Psoas muscle (tissue), 8 donors: Measurements from ENCODE around the gene LRRC55. TPM values are rescaled to one million over a fixed set of nuclear protein-coding genes. Genes with fewer than 3 reads are reported as not detected.

Experiments used
- ATAC-seq, 4 donors: fragments of 200-7000 bp; cut with Tn5 transposase; one replicate each; pipeline ENCODE4 v1.9.1; 2020; ENCODE audit warnings: moderate library complexity in 3 of 4, mild to moderate bottlenecking in 2 of 4
- DNase-seq, 2 donors: peaks; one replicate each; pipeline ENCODE4 v3.0.0-alpha.2; 2020
- H3K27ac ChIP-seq: fragments of 200-600 bp; one replicate; pipeline ENCODE4 v1.8.0; 2022
- H3K27me3 ChIP-seq, 3 donors: fragments of 200-600 bp in 1 of 3; one replicate each; pipeline versions ENCODE4 v1.6.1 to v1.8.0; 2013 to 2022; ENCODE audit warnings: low read length in 2 of 3, mild to moderate bottlenecking in 2 of 3, moderate library complexity in 1 of 3; ENCODE audit not compliant: insufficient read depth in 3 of 3
- H3K36me3 ChIP-seq, 2 donors: fragments of 200-600 bp in 1 of 2; one replicate each; pipeline versions ENCODE4 v1.6.1 to v1.8.0; 2013 to 2022; ENCODE audit warnings: low read depth in 1 of 2, mild to moderate bottlenecking in 1 of 2, moderate library complexity in 1 of 2; ENCODE audit not compliant: insufficient read depth in 1 of 2
- H3K4me1 ChIP-seq: fragments of 200-600 bp; one replicate; pipeline ENCODE4 v1.8.0; 2022
- H3K4me3 ChIP-seq: fragments of 200-600 bp; one replicate; pipeline ENCODE4 v1.8.0; 2022; ENCODE audit warnings: mild to moderate bottlenecking
- H3K9me3 ChIP-seq: fragments of 200-600 bp; one replicate; pipeline ENCODE4 v1.8.0; 2022
- CTCF ChIP-seq: fragments of 200-600 bp; IDR thresholded peaks from one replicate; pipeline ENCODE4 v1.8.0; 2022; ENCODE audit warnings: antibody characterized with exemption
- WGBS, 3 donors: extraction: QIAGEN DNeasy Blood & Tissue Kit; methylation state at CpG; one replicate each; pipeline versions ENCODE4 v1.1.6 to v1.1.7; 2013; 5-methylcytosine and 5-hydroxymethylcytosine counted together
- intact Hi-C, 2 donors: fragments of 100-400 bp; cut with DNase I; formaldehyde crosslinking; loops; one replicate each; pipeline versions ENCODE4 v1.11.0 to v1.14.2; 2022
- long read RNA-seq, 2 donors: library from polyadenylated mRNA; unstranded; transcript quantifications; one replicate each; pipeline ENCODE4 v2.0.0, GENCODE V29; 2021
- polyA plus RNA-seq, 3 donors: library from polyadenylated mRNA; stranded (reverse); fragments of 200-250 nt; gene quantifications; one replicate each; pipeline ENCODE4 v1.2.3, GENCODE V29; 2013
- total RNA-seq, 4 donors: library from RNA; stranded (reverse); fragmentation: NEBNext Ultra II Directional in 2 of 4; extraction: Animal tissue kit (Norgen Biotek cat#: 25700) in 2 of 4; gene quantifications; one replicate each; pipeline versions ENCODE4 v1.2.1 to v1.2.4, GENCODE V29; 2021 to 2023
- donor health status: healthy with polysubstance abuse.
- donor health status: DM: no; HTN: no; CAD: no; lungs with moderate emphysema.
- donor health status: Bipolar disorder and iron deficiency.
- donor health status: healthy.
- donor health status: DM: yes; HTN: yes; CAD: no.
- donor health status: DM: no; HTN: no; CAD: no.
- donor health status: DM: no; HTN: no; CAD: no.
- donor health status: DM: yes; HTN: yes; CAD: no.

The LRRC55 gene
- total RNA-seq (under 1 TPM; 0.04 to 0.27 (median 0.08) TPM), polyA plus RNA-seq (under 1 TPM; 0.05 to 0.11 (median 0.07) TPM)
- long read RNA-seq, donor 1, result 0 reads
- long read RNA-seq, donor 2, result 0 reads

GRCh38 chr11:57181678-57182305 lies at the start of gene LRRC55:
Gene LRRC55, plus strand, starts transcription at chr11:57181953. Its CDS starts 70 bp downstream, at chr11:57182023.
- no peak for ATAC-seq
- Histone ChIP-seq H3K27ac (no peak within 1 kb of the TSS), H3K4me1 (no peaks in the 10 kb centered on the region), H3K36me3 (no peaks in the 10 kb centered on the region), H3K27me3 (peaks cover 0 to 7% (median 7%) of the 10 kb centered on the region in 3 donors), H3K4me3 (no peak within 1 kb of the TSS), H3K9me3 (no peaks in the 10 kb centered on the region)
- TF ChIP-seq CTCF, result no peak
- intact Hi-C loops, result no loop called here
- 16 to 40% (median 21%) methylated on average over 15 of the region's 15 CpGs for WGBS, 3 donors
- no peak for DNase-seq

GRCh38 chr11:57133366-57134038 lies 48.3 kb upstream of the LRRC55 start:
- intact Hi-C loops, result loop anchor here in 1 of 2 donors (5.0 kb wide), 2 partner anchors 64 to 291 kb away; no protein-coding TSS in a partner anchor
- H3K4me1 ChIP-seq, result no peaks in the 10 kb centered on the region
- no peaks in the 10 kb centered on the region for H3K9me3 ChIP-seq
- H3K27ac ChIP-seq, result no peak overlapping the region
- DNase-seq (no peak), ATAC-seq (no peak)
- no peaks in the 10 kb centered on the region for H3K27me3 ChIP-seq
- no peaks in the 10 kb centered on the region for H3K36me3 ChIP-seq
- no peak overlapping the region for H3K4me3 ChIP-seq
- TF ChIP-seq CTCF, result no peak
- WGBS, 3 donors, result 81 to 85% (median 81%) methylated on average over 3 of the region's 3 CpGs

- Histone ChIP-seq H3K4me3 (no peak overlapping the region), H3K4me1 (no peaks in the 10 kb centered on the region), H3K9me3 (no peaks in the 10 kb centered on the region), H3K27me3 (no peaks in the 10 kb centered on the region), H3K36me3 (no peaks in the 10 kb centered on the region), H3K27ac (no peak overlapping the region)
- DNase-seq, result no peak
- TF ChIP-seq CTCF, result no peak
- intact Hi-C loops, result loop anchor here in 1 of 2 donors (5.0 kb wide), 2 partner anchors 63 to 292 kb away; no protein-coding TSS in a partner anchor
- no peak for ATAC-seq
- 42 to 59% (median 48%) methylated on average over 1 of the region's 1 CpG for WGBS, 3 donors
Measured at GRCh38 chr11:57134284-57134683, 47.5 kb upstream of the LRRC55 start.

- TF ChIP-seq CTCF, result no peak
- DNase-seq (no peak), ATAC-seq (no peak)
- H3K4me1 ChIP-seq, result no peaks in the 10 kb centered on the region
- H3K4me3 ChIP-seq, result no peak overlapping the region
- intact Hi-C loops, result no loop called here
- WGBS, 3 donors, result 97 to 99% (median 98%) methylated on average over 3 of the region's 3 CpGs
- H3K27me3 ChIP-seq, result no peaks in the 10 kb centered on the region
- no peaks in the 10 kb centered on the region for H3K36me3 ChIP-seq
- H3K9me3 ChIP-seq, result no peaks in the 10 kb centered on the region
- no peak overlapping the region for H3K27ac ChIP-seq
Measured at GRCh38 chr11:57135020-57135751, 46.6 kb upstream of the LRRC55 start.
